Choroid plexus epithelial cell (primary cell): ENCODE data around the gene DCST2.

Source experiments
- DNase-seq: peaks from one replicate; pipeline ENCODE4 v3.0.0-alpha.2; 2010; ENCODE audit warnings: low read depth
- H3K4me3 ChIP-seq: 2 replicates; pipeline ENCODE4 v1.5.1; 2011; ENCODE audit warnings: low read depth, mild to moderate bottlenecking, control low read depth, low read length, moderate library complexity
- CTCF ChIP-seq: conservative IDR thresholded peaks from 2 replicates; pipeline ENCODE4 v1.5.1; 2011; ENCODE audit warnings: low read depth, mild to moderate bottlenecking, control low read depth, inconsistent platforms, low read length, moderate library complexity

The DCST2 gene

GRCh38 chr1:155009742-155010141, 23.8 kb downstream of the DCST2 start:
- no peak for DNase-seq
- no peak overlapping the region for H3K4me3 ChIP-seq
- TF ChIP-seq CTCF = no peak

- TF ChIP-seq CTCF = no peak
- no peak overlapping the region for H3K4me3 ChIP-seq
- DNase-seq = no peak
Measured at GRCh38 chr1:155009221-155009711, 24.3 kb downstream of the DCST2 start.

- no peak overlapping the region for H3K4me3 ChIP-seq
- no peak for TF ChIP-seq CTCF
- no peak for DNase-seq
Measured at GRCh38 chr1:155008015-155008941, 25.3 kb downstream of the DCST2 start.

- no peak for DNase-seq
- H3K4me3 ChIP-seq = no peak overlapping the region
- TF ChIP-seq CTCF = no peak
Measured at GRCh38 chr1:155007251-155007828, 26.2 kb downstream of the DCST2 start.

- no peak overlapping the region for H3K4me3 ChIP-seq
- peak; percentile 56 for DNase-seq
- TF ChIP-seq CTCF = no peak
Measured at GRCh38 chr1:155006601-155007101, 26.9 kb downstream of the DCST2 start.

GRCh38 chr1:155005076-155006011, 28.2 kb downstream of the DCST2 start:
- TF ChIP-seq CTCF = no peak
- H3K4me3 ChIP-seq = no peak overlapping the region
- DNase-seq = no peak
